ENCODE measurements around the gene STK40. TPM values are rescaled to one million over a fixed set of nuclear protein-coding genes. Genes with fewer than 3 reads are reported as not detected.

Gene STK40
- total RNA-seq, 2 donors from 2014 or later: 19.4 to 32.4 TPM

DNA sequence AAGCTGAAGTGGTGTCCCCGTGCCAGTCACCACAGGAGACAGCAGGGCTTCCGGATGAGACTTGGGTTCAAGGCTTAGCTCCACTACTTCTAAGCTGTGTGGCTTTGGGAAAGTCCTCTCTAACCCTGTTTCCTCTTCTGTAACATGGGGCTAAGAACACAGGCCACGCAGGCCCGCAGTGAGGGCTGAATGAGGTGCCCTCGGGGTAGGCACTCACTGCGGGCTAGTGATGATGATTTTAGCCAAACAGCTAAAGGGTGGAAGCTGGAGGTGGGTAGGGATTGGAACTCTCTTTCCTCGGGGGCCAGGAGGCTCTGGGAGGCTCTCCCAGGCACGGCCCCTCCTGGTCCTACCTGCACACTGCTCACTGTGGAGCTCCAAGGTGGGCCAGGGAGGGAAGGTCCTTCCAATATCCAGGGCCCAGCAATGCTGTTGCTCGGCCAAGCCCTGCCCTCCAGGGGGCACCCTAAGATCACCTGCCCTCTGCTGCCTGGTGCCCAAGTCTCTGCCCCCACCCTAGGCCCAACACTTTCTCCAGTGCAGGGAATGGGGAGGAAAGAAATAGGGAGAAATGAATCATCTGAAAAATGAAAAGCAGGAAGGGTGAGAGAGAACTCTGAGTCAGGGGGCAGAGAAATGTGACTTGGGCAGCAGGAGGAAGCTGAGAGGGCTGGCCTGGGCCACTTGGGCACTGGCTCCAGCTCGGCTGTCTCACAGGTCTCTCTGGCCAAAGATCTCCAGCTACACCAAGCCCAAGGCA lies 43.1 kb downstream of the STK40 start:
- no peak overlapping the region for H3K27ac Mint-ChIP-seq
- Histone ChIP-seq H3K27ac (ENCODE audit: low read depth, low read length) (no peak overlapping the region), H3K9me3 (ENCODE audit: control insufficient read depth, low read length) (no peaks in the 10 kb centered on the region), H3K9ac (ENCODE audit: extremely low read depth, low read length, poor library complexity, severe bottlenecking) (no peak overlapping the region), H3K27me3 (ENCODE audit: control insufficient read depth, insufficient read depth, low read length, poor library complexity, severe bottlenecking) (no peaks in the 10 kb centered on the region), H3K4me1 (ENCODE audit: control insufficient read depth, insufficient read depth, low read length) (no peaks in the 10 kb centered on the region), H3K36me3 (ENCODE audit: control insufficient read depth, insufficient read depth, low read length) (peaks cover 24% of the 10 kb centered on the region), H3K4me3 (ENCODE audit: low read length) (no peak overlapping the region)
- no peaks in the 10 kb centered on the region for H3K9me3 Mint-ChIP-seq
- no peaks in the 10 kb centered on the region for H3K4me1 Mint-ChIP-seq
- H3K27me3 Mint-ChIP-seq (ENCODE audit: insufficient read depth): no peaks in the 10 kb centered on the region
- H3K36me3 Mint-ChIP-seq (ENCODE audit: low read depth): peaks cover 38% of the 10 kb centered on the region
- TF ChIP-seq CTCF (conservative IDR thresholded peaks at IDR 0.05): peak; percentile 82
- no peak overlapping the region for H3K4me3 Mint-ChIP-seq
- DNase-seq: peak; percentile 86
- 89 to 96% methylated on average over 3 to 10 of the region's 10 CpGs for WGBS, 2 experiments (ENCODE audit: insufficient coverage in 1 of 2, insufficient read length in 1 of 2)

- peaks cover 19% of the 10 kb centered on the region for H3K36me3 ChIP-seq (ENCODE audit: control insufficient read depth, insufficient read depth, low read length)
- H3K9ac ChIP-seq (ENCODE audit: extremely low read depth, low read length, poor library complexity, severe bottlenecking): no peak overlapping the region
- H3K4me3 ChIP-seq (ENCODE audit: low read length): no peak overlapping the region
- no peak for DNase-seq
- no peaks in the 10 kb centered on the region for H3K27me3 ChIP-seq (ENCODE audit: control insufficient read depth, insufficient read depth, low read length, poor library complexity, severe bottlenecking)
- H3K27ac Mint-ChIP-seq: no peak overlapping the region
- H3K9me3 Mint-ChIP-seq: no peaks in the 10 kb centered on the region
- no peak overlapping the region for H3K27ac ChIP-seq (ENCODE audit: low read depth, low read length)
- H3K4me1 Mint-ChIP-seq: no peaks in the 10 kb centered on the region
- H3K9me3 ChIP-seq (ENCODE audit: control insufficient read depth, low read length): no peaks in the 10 kb centered on the region
- peaks cover 32% of the 10 kb centered on the region for H3K36me3 Mint-ChIP-seq (ENCODE audit: low read depth)
- H3K4me1 ChIP-seq (ENCODE audit: control insufficient read depth, insufficient read depth, low read length): no peaks in the 10 kb centered on the region
- TF ChIP-seq CTCF (conservative IDR thresholded peaks at IDR 0.05): no peak
- 91 to 96% methylated on average over 22 to 34 of the region's 34 CpGs for WGBS, 2 experiments (ENCODE audit: insufficient coverage in 1 of 2, insufficient read length in 1 of 2)
- peaks cover 3% of the 10 kb centered on the region for H3K27me3 Mint-ChIP-seq (ENCODE audit: insufficient read depth)
- no peak overlapping the region for H3K4me3 Mint-ChIP-seq
Measured at GRCh38 chr1:36341626-36342320, 44.0 kb downstream of the STK40 start.

- H3K27ac Mint-ChIP-seq: peak overlapping the region; percentile 52
- Histone ChIP-seq H3K9ac (ENCODE audit: extremely low read depth, low read length, poor library complexity, severe bottlenecking) (no peak overlapping the region), H3K4me1 (ENCODE audit: control insufficient read depth, insufficient read depth, low read length) (no peaks in the 10 kb centered on the region), H3K9me3 (ENCODE audit: control insufficient read depth, low read length) (no peaks in the 10 kb centered on the region), H3K27me3 (ENCODE audit: control insufficient read depth, insufficient read depth, low read length, poor library complexity, severe bottlenecking) (no peaks in the 10 kb centered on the region), H3K4me3 (ENCODE audit: low read length) (no peak overlapping the region), H3K27ac (ENCODE audit: low read depth, low read length) (no peak overlapping the region), H3K36me3 (ENCODE audit: control insufficient read depth, insufficient read depth, low read length) (peaks cover 10% of the 10 kb centered on the region)
- WGBS, 2 experiments (ENCODE audit: insufficient coverage in 1 of 2, insufficient read length in 1 of 2): 90 to 95% methylated on average over 8 to 9 of the region's 9 CpGs
- TF ChIP-seq CTCF (conservative IDR thresholded peaks at IDR 0.05): no peak
- no peaks in the 10 kb centered on the region for H3K4me1 Mint-ChIP-seq
- H3K4me3 Mint-ChIP-seq: no peak overlapping the region
- DNase-seq: no peak
- peaks cover 3% of the 10 kb centered on the region for H3K27me3 Mint-ChIP-seq (ENCODE audit: insufficient read depth)
- H3K36me3 Mint-ChIP-seq (ENCODE audit: low read depth): peaks cover 20% of the 10 kb centered on the region
- no peaks in the 10 kb centered on the region for H3K9me3 Mint-ChIP-seq
Measured at GRCh38 chr1:36339615-36340014, 46.1 kb downstream of the STK40 start.

All from endodermal cell (in vitro differentiated cells).